Right lobe of liver (tissue), 5 donors: ENCODE measurements around the gene SUMO4. TPM values are rescaled to one million over a fixed set of nuclear protein-coding genes. Genes with fewer than 3 reads are reported as not detected.

Source experiments
- total RNA-seq, 6 experiments: library from RNA; depleted of rRNA in 2 of 6; stranded (reverse); fragments of >200 nt in 2 of 6; fragmentation: NEBNext Ultra II Directional in 3 of 6; extraction: Animal tissue kit (Norgen Biotek cat#: 25700) in 3 of 6; gene quantifications; one replicate each; pipeline versions ENCODE4 v1.1.0 to v1.2.4, GENCODE V29; 2016 to 2023
- donor health status: DM: no; HTN: no; CAD: no.
- donor health status: DM: no; HTN: no; CAD: no.
- donor health status: DM: no; HTN: yes; CAD: no.
- donor health status: DM: no; HTN: yes; CAD: no.

SUMO4 gene
- total RNA-seq, 6 experiments from 2014 or later: 0.49 to 1.2 (median 1.0) TPM

Other genes starting within 250 kb of the SUMO4 start
- gene TAB2, start 82.5 kb upstream of the SUMO4 start, total RNA-seq: 10 to 100 TPM; 25.5 to 33.1 (median 30.2) TPM
- gene ZC3H12D, start 84.8 kb downstream of the SUMO4 start, total RNA-seq: 1 to 10 TPM in 1 of 6 experiments, under 1 TPM in 5; 0.49 to 1.4 (median 0.90) TPM
- gene PPIL4, start 145.8 kb downstream of the SUMO4 start, total RNA-seq: 1 to 10 TPM; 7.5 to 9.6 (median 8.7) TPM
- 10 to 100 TPM; 20.1 to 26.0 (median 21.8) TPM for gene GINM1, start 166.1 kb downstream of the SUMO4 start, total RNA-seq
- gene KATNA1, start 248.5 kb downstream of the SUMO4 start, total RNA-seq: 1 to 10 TPM; 3.5 to 6.9 (median 5.7) TPM